ENCODE data around the gene SH3GL1.

SH3GL1 gene

GRCh38 chr19:4399812-4400134, 574 bp downstream of the SH3GL1 start:
- no peak for DNase-seq (ENCODE audit: low read depth in 1 of 2, low spot score in 1 of 2)

GRCh38 chr19:4396949-4397783, 3.2 kb downstream of the SH3GL1 start:
- no peak for DNase-seq (ENCODE audit: low read depth in 1 of 2, low spot score in 1 of 2)

GRCh38 chr19:4393947-4394590, 6.3 kb downstream of the SH3GL1 start:
- DNase-seq (ENCODE audit: low read depth in 1 of 2, low spot score in 1 of 2), result no peak

GRCh38 chr19:4391701-4392483, 8.5 kb downstream of the SH3GL1 start:
- DNase-seq (ENCODE audit: low read depth in 1 of 2, low spot score in 1 of 2), result no peak

GRCh38 chr19:4391306-4391693, 9.0 kb downstream of the SH3GL1 start:
- no peak for DNase-seq (ENCODE audit: low read depth in 1 of 2, low spot score in 1 of 2)

- DNase-seq (ENCODE audit: low read depth in 1 of 2, low spot score in 1 of 2), result no peak
Measured at GRCh38 chr19:4390567-4391305, 9.6 kb downstream of the SH3GL1 start.

- DNase-seq (ENCODE audit: low read depth in 1 of 2, low spot score in 1 of 2), result no peak
Measured at GRCh38 chr19:4390017-4390566, 10.3 kb downstream of the SH3GL1 start.

- DNase-seq (ENCODE audit: low read depth in 1 of 2, low spot score in 1 of 2), result no peak
Measured at GRCh38 chr19:4389511-4390016, 10.8 kb downstream of the SH3GL1 start.

- no peak for DNase-seq (ENCODE audit: low read depth in 1 of 2, low spot score in 1 of 2)
Measured at GRCh38 chr19:4389064-4389375, 11.3 kb downstream of the SH3GL1 start.

GRCh38 chr19:4388337-4389063, 11.8 kb downstream of the SH3GL1 start:
- no peak for DNase-seq (ENCODE audit: low read depth in 1 of 2, low spot score in 1 of 2)

GRCh38 chr19:4386041-4386782, 14.1 kb downstream of the SH3GL1 start:
- DNase-seq (ENCODE audit: low read depth in 1 of 2, low spot score in 1 of 2), result no peak

GRCh38 chr19:4385291-4386040, 14.9 kb downstream of the SH3GL1 start:
- no peak for DNase-seq (ENCODE audit: low read depth in 1 of 2, low spot score in 1 of 2)

- no peak for DNase-seq (ENCODE audit: low read depth in 1 of 2, low spot score in 1 of 2)
Measured at GRCh38 chr19:4380254-4380727, 20.1 kb downstream of the SH3GL1 start.

- no peak for DNase-seq (ENCODE audit: low read depth in 1 of 2, low spot score in 1 of 2)
Measured at GRCh38 chr19:4379383-4380253, 20.7 kb downstream of the SH3GL1 start.

- no peak for DNase-seq (ENCODE audit: low read depth in 1 of 2, low spot score in 1 of 2)
Measured at GRCh38 chr19:4378886-4379285, 21.5 kb downstream of the SH3GL1 start.

- no peak for DNase-seq (ENCODE audit: low read depth in 1 of 2, low spot score in 1 of 2)
Measured at GRCh38 chr19:4376991-4377781, 23.2 kb downstream of the SH3GL1 start.

- no peak for DNase-seq (ENCODE audit: low read depth in 1 of 2, low spot score in 1 of 2)
Measured at GRCh38 chr19:4376671-4376990, 23.7 kb downstream of the SH3GL1 start.
